Heart left ventricle (tissue), 13 donors: ENCODE data around the gene SLC15A2.
"Not testable (repeated sequence)": the region's sequence is repeated elsewhere in the genome, so short reads cannot be mapped to it uniquely, and the experiment has no call there.

Experiments used
- CTCF ChIP-seq, 12 donors: fragments of 200-600 bp; sonication (generic) in 4 of 12; IDR thresholded peaks; one replicate each; pipeline versions ENCODE4 v1.5.0 to v1.8.0; 2018 to 2022; ENCODE audit warnings: antibody characterized with exemption in 12 of 12, mild to moderate bottlenecking in 5 of 12
- POLR2A ChIP-seq, 2 donors: fragments of 450-650 bp; IDR thresholded peaks; one replicate each; pipeline ENCODE4 v1.6.1; 2017; ENCODE audit warnings: antibody characterized with exemption in 2 of 2, mild to moderate bottlenecking in 2 of 2, moderate library complexity in 2 of 2
- donor health status: ischemic (EF 13 %, LVEDD 7.1; RV severe dilation, severe dysfunction).
- donor health status: DM: no; HTN: yes; CAD: no.
- donor health status: DM: no; HTN: no; CAD: no.
- donor health status: ischemic (EF 25% LVEDD 6.9; RV normal size, moderate dysfunction).
- donor health status: ischemic (EF 25% LVEDD 5.7; RV mildly dilated, moderate dysfunction).
- donor health status: ischemic (EF 35%, LVEDD 5.7; RV mildly dilated, moderate dysfunction).
- donor health status: nonischemic (EF 11% LVEDD 7.7; RV severe dilation, severe dysfunction).
- donor health status: DM: yes; HTN: yes; CAD: no.
- donor health status: PGD.
- donor health status: ischemic (EF 29% LVEDD 5.4; RV normal size, mild dysfunction).
- donor health status: nonischemic (EF 23%, LVEDD 6.1; RV moderate dilation, normal function).

GRCh38 chr3:121863247-121863646, 31.0 kb upstream of the SLC15A2 start:
- TF ChIP-seq CTCF, POLR2A (IDR thresholded peaks at IDR 0.05): not testable (repeated sequence)
